Hepatocyte (in vitro differentiated cells): ENCODE data around the gene LIMA1.

Experiments
- CTCF ChIP-seq: fragments of 200-600 bp; sonication (generic); IDR thresholded peaks from 2 replicates; pipeline ENCODE4 v1.5.1; 2016; ENCODE audit warnings: antibody characterized with exemption, mild to moderate bottlenecking; ENCODE audit not compliant: poor library complexity
- EZH2 ChIP-seq: fragments of 200-600 bp; sonication (generic); IDR thresholded peaks from 2 replicates; pipeline ENCODE4 v1.6.1; 2016; ENCODE audit warnings: antibody characterized with exemption, mild to moderate bottlenecking, borderline replicate concordance

- TF ChIP-seq CTCF: no peak
- TF ChIP-seq EZH2: no peak
These were observed 40.5 kb downstream of the LIMA1 start for GRCh38 chr12:50242751-50243191.
